Measurements from ENCODE around the gene SLC41A3. TPM values are rescaled to one million over a fixed set of nuclear protein-coding genes. Genes with fewer than 3 reads are reported as not detected.
"Not testable (repeated sequence)": the region's sequence is repeated elsewhere in the genome, so short reads cannot be mapped to it uniquely, and the experiment has no call there.

The SLC41A3 gene
- total RNA-seq, 1 donor from 2014 or later = 95.5 TPM

- no peak for DNase-seq (ENCODE audit: low spot score)
Observed at GRCh38 chr3:126053949-126054569, 29.9 kb downstream of the SLC41A3 start.

GRCh38 chr3:126053513-126053912, 30.4 kb downstream of the SLC41A3 start:
- DNase-seq (ENCODE audit: low spot score) = peak; percentile 29

- DNase-seq (ENCODE audit: low spot score) = no peak
Observed at GRCh38 chr3:126052196-126053058, 31.5 kb downstream of the SLC41A3 start.

GRCh38 chr3:126051741-126052140, 32.2 kb downstream of the SLC41A3 start:
- no peak for DNase-seq (ENCODE audit: low spot score)

- no peak for DNase-seq (ENCODE audit: low spot score)
Observed at GRCh38 chr3:126051234-126051633, 32.7 kb downstream of the SLC41A3 start.

- no peak for DNase-seq (ENCODE audit: low spot score)
Observed at GRCh38 chr3:126050626-126051025, 33.3 kb downstream of the SLC41A3 start.

- DNase-seq (ENCODE audit: low spot score) = no peak
Observed at GRCh38 chr3:126050050-126050392, 33.9 kb downstream of the SLC41A3 start.

- DNase-seq (ENCODE audit: low spot score) = no peak
Observed at GRCh38 chr3:126049289-126050049, 34.5 kb downstream of the SLC41A3 start.

- no peak for DNase-seq (ENCODE audit: low spot score)
Observed at GRCh38 chr3:126040386-126040785, 43.5 kb downstream of the SLC41A3 start.

GRCh38 chr3:126039870-126040269, 44.1 kb downstream of the SLC41A3 start:
- DNase-seq (ENCODE audit: low spot score) = no peak

- not testable (repeated sequence) for DNase-seq (ENCODE audit: low spot score)
Observed at GRCh38 chr3:126038791-126039190, 45.1 kb downstream of the SLC41A3 start.

- peak; percentile 4 for DNase-seq (ENCODE audit: low spot score)
Observed at GRCh38 chr3:126036056-126036549, 47.8 kb downstream of the SLC41A3 start.

- no peak for DNase-seq (ENCODE audit: low spot score)
Observed at GRCh38 chr3:126035362-126036050, 48.4 kb downstream of the SLC41A3 start.

- DNase-seq (ENCODE audit: low spot score) = peak; percentile 4
Observed at GRCh38 chr3:126034481-126035361, 49.2 kb downstream of the SLC41A3 start.

- DNase-seq (ENCODE audit: low spot score) = no peak
Observed at GRCh38 chr3:126033765-126034164, 50.2 kb downstream of the SLC41A3 start.

GRCh38 chr3:126033051-126033745, 50.7 kb downstream of the SLC41A3 start:
- DNase-seq (ENCODE audit: low spot score) = peak; percentile 5

GRCh38 chr3:126031981-126032471, 51.9 kb downstream of the SLC41A3 start:
- peak; percentile 3 for DNase-seq (ENCODE audit: low spot score)

GRCh38 chr3:126030455-126030854, 53.5 kb downstream of the SLC41A3 start:
- no peak for DNase-seq (ENCODE audit: low spot score)

GRCh38 chr3:126029241-126029640, 54.7 kb downstream of the SLC41A3 start:
- DNase-seq (ENCODE audit: low spot score) = no peak

- DNase-seq (ENCODE audit: low spot score) = no peak
Observed at GRCh38 chr3:126028096-126028495, 55.8 kb downstream of the SLC41A3 start.
